ENCODE data around the gene IDH1. TPM values are rescaled to one million over a fixed set of nuclear protein-coding genes. Genes with fewer than 3 reads are reported as not detected.

The IDH1 gene
- total RNA-seq, 4 donors from 2014 or later: 13.7 to 45.0 (median 36.9) TPM

- 95 to 98% methylated on average over 4 of the region's 4 CpGs for WGBS, 2 donors
These were observed 41.0 kb upstream of the IDH1 start for GRCh38 chr2:208295834-208296233.

DNA sequence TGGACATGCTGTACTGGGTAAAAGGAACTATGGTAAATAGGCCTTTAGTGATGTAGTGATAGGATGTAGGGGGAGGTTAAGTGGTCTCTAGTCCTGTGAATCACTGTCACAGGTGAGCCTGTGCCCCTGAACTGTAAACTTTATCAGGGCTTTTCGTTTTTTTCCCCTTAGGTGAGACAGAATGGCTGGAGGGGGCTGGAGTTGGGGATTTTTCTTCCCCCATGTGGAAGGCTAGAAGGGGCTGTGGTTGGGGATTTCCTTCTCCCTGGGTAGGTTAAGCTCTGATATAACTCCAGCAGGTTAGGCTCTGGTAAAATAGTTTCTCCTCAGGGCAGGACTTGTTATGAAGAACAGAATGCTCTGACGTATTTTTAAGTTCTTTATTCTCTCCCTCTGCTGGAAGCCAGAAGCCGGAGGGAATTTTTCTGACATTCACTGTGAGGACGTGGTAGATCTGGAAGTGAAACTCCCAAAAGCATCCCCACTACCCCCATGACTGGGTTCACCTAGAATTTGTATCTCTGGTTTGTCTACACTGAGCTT is 39.7 kb upstream of the IDH1 start:
- intact Hi-C loops (cut with DNase I; ENCODE audit: low total_unique reads): no loop called here
- 70 to 77% methylated on average over 4 of the region's 4 CpGs for WGBS, 2 donors
- no peak for DNase-seq (ENCODE audit: low spot score in 2 of 2)
- TF ChIP-seq, protein P1, sequence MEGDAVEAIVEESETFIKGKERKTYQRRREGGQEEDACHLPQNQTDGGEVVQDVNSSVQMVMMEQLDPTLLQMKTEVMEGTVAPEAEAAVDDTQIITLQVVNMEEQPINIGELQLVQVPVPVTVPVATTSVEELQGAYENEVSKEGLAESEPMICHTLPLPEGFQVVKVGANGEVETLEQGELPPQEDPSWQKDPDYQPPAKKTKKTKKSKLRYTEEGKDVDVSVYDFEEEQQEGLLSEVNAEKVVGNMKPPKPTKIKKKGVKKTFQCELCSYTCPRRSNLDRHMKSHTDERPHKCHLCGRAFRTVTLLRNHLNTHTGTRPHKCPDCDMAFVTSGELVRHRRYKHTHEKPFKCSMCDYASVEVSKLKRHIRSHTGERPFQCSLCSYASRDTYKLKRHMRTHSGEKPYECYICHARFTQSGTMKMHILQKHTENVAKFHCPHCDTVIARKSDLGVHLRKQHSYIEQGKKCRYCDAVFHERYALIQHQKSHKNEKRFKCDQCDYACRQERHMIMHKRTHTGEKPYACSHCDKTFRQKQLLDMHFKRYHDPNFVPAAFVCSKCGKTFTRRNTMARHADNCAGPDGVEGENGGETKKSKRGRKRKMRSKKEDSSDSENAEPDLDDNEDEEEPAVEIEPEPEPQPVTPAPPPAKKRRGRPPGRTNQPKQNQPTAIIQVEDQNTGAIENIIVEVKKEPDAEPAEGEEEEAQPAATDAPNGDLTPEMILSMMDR (IDR thresholded peaks at IDR 0.05): no peak
- no peak for TF ChIP-seq POLR2A (IDR thresholded peaks at IDR 0.05)
- H3K4me3 ChIP-seq (ENCODE audit: low read depth, poor library complexity, severe bottlenecking): no peak overlapping the region

More at GRCh38 chr2:208295834-208296233, 41.0 kb upstream of the IDH1 start:
- TF ChIP-seq, protein P1 (IDR thresholded peaks at IDR 0.05): no peak
- no peak for TF ChIP-seq POLR2A (IDR thresholded peaks at IDR 0.05)
- no peak overlapping the region for H3K4me3 ChIP-seq (ENCODE audit: low read depth, poor library complexity, severe bottlenecking)
- intact Hi-C loops (cut with DNase I; ENCODE audit: low total_unique reads): no loop called here
- no peak for DNase-seq (ENCODE audit: low spot score in 2 of 2)

DNA sequence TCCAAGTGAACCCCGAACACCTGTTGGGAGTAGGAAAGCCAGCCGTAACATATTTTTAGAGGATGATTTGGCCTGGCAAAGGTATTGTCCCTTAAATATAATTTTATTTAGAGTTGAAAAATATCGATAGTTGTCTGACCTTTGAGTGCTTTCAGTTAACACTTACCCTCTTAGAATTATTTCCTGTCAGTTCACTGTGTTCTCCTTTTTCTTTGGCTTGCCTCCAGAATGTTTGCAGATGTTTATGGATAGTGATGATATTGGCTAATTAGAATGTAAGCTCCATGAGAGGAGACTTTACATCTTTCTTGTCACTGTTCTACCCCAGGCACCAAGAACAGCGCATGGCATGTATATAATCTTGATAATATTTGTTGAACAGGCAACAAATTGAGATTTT is 31.0 kb upstream of the IDH1 start:
- no peak for DNase-seq (ENCODE audit: low spot score in 2 of 2)
- WGBS, 2 donors: 79 to 81% methylated on average over 4 of the region's 4 CpGs
- no peak overlapping the region for H3K4me3 ChIP-seq (ENCODE audit: low read depth, poor library complexity, severe bottlenecking)
- TF ChIP-seq, protein P1 (IDR thresholded peaks at IDR 0.05): no peak
- no peak for TF ChIP-seq POLR2A (IDR thresholded peaks at IDR 0.05)
- intact Hi-C loops (cut with DNase I; ENCODE audit: low total_unique reads): no loop called here

DNA sequence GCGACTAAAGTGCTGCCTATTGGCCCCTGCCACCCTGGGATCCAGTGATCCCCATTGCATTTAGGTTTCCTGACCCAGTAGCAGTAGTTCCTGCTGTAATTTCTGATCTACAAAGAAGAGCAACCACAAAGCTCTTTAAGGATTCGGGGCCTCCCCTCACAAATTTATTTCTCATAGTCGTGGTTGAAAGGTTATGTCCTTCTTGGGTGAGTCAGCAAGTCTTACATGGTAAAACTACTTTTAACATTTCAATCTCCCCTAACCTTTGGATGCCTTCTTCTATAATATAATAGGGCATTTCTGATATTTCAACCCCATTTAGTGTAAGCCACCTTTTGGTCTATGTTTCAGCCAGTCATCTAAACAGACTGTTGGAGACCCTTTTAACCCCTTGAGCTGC is 26.1 kb upstream of the IDH1 start:
- intact Hi-C loops (cut with DNase I; ENCODE audit: low total_unique reads): no loop called here
- 76 to 90% methylated on average over 3 of the region's 3 CpGs for WGBS, 2 donors
- TF ChIP-seq, protein P1 (IDR thresholded peaks at IDR 0.05): no peak
- TF ChIP-seq POLR2A (IDR thresholded peaks at IDR 0.05): no peak
- DNase-seq (ENCODE audit: low spot score in 2 of 2): no peak
- no peak overlapping the region for H3K4me3 ChIP-seq (ENCODE audit: low read depth, poor library complexity, severe bottlenecking)

GRCh38 chr2:208280234-208280633 is 25.4 kb upstream of the IDH1 start:
- 93 to 100% methylated on average over 2 of the region's 2 CpGs for WGBS, 2 donors
- intact Hi-C loops (cut with DNase I; ENCODE audit: low total_unique reads): no loop called here
- H3K4me3 ChIP-seq (ENCODE audit: low read depth, poor library complexity, severe bottlenecking): no peak overlapping the region
- no peak for DNase-seq (ENCODE audit: low spot score in 2 of 2)
- no peak for TF ChIP-seq POLR2A (IDR thresholded peaks at IDR 0.05)
- TF ChIP-seq, protein P1 (IDR thresholded peaks at IDR 0.05): no peak

- WGBS, 2 donors: 93 to 98% methylated on average over 2 of the region's 2 CpGs
- DNase-seq (ENCODE audit: low spot score in 2 of 2): no peak
- TF ChIP-seq POLR2A (IDR thresholded peaks at IDR 0.05): no peak
- TF ChIP-seq, protein P1 (IDR thresholded peaks at IDR 0.05): no peak
- no peak overlapping the region for H3K4me3 ChIP-seq (ENCODE audit: low read depth, poor library complexity, severe bottlenecking)
- intact Hi-C loops (cut with DNase I; ENCODE audit: low total_unique reads): no loop called here
These were observed 24.4 kb upstream of the IDH1 start for GRCh38 chr2:208279236-208279635.

Measured in lower leg skin (tissue), 4 donors.